Activated naive CD8-positive, alpha-beta T cell treated with anti-CD3 and anti-CD28 coated beads, Interleukin-2, amount 10 ng/mL, durations not matched to agents 7 days and 5 days (primary cell): ENCODE measurements around the gene SP100. TPM values are rescaled to one million over a fixed set of nuclear protein-coding genes. Genes with fewer than 3 reads are reported as not detected.
"Not testable (repeated sequence)": the region's sequence is repeated elsewhere in the genome, so short reads cannot be mapped to it uniquely, and the experiment has no call there.

Source experiments
- ATAC-seq: fragments of 150-1000 bp; cut with Tn5 transposase; one replicate; pipeline ENCODE4 v1.10.0; 2021; ENCODE audit warnings: low read depth, moderate library complexity
- POLR2A ChIA-PET: fragments of 350-600 bp; sonication (Branson Sonifier 250); formaldehyde crosslinking; loops from one replicate; lab custom pipeline; 2021; ENCODE audit warnings: antibody characterized with exemption; lab: Charles Lee
- DNase-seq: peaks from one replicate; pipeline ENCODE4 v3.0.0; 2021
- H3K27ac Mint-ChIP-seq: one replicate; pipeline ENCODE4 v1.8.0; 2022; ENCODE audit warnings: mild to moderate bottlenecking, mixed read lengths
- H3K27me3 Mint-ChIP-seq: one replicate; pipeline ENCODE4 v1.8.0; 2022; ENCODE audit warnings: mild to moderate bottlenecking, moderate library complexity, mixed read lengths
- H3K36me3 Mint-ChIP-seq: one replicate; pipeline ENCODE4 v1.8.0; 2021; ENCODE audit warnings: mild to moderate bottlenecking, mixed read lengths
- H3K4me1 Mint-ChIP-seq: one replicate; pipeline ENCODE4 v1.8.0; 2021; ENCODE audit warnings: mixed read lengths
- H3K4me3 Mint-ChIP-seq: one replicate; pipeline ENCODE4 v1.8.0; 2022; ENCODE audit warnings: mild to moderate bottlenecking, moderate library complexity, mixed read lengths
- H3K9me3 Mint-ChIP-seq: one replicate; pipeline ENCODE4 v1.8.0; 2021; ENCODE audit warnings: mixed read lengths
- total RNA-seq, 2 experiments: library from RNA; stranded (reverse); gene quantifications; one replicate each; pipeline ENCODE4 v1.2.3, GENCODE V29; 2021

Gene SP100
- 100 to 1,000 TPM; 301 to 314 TPM for total RNA-seq

GRCh38 chr2:230416061-230416721 is at the start of gene SP100:
TSS of gene SP100 (plus strand) at chr2:230416201. CDS start at chr2:230416297, 96 bp downstream.
- POLR2A ChIA-PET = interaction anchor here (0.7 to 4.6 kb wide), 14 partner anchors 14 to 245 kb away, joined by 3 to 32 read pairs (median 5); partner anchors contain the start of genes SP110, SP140 and SP140L
- ATAC-seq (peak; percentile 78), DNase-seq (peak; percentile 80)
- Mint-ChIP-seq H3K4me1 (peaks cover 55% of the 10 kb centered on the region), H3K36me3 (peaks cover 34% of the 10 kb centered on the region), H3K9me3 (no peaks in the 10 kb centered on the region), H3K27ac (peak within 1 kb of the TSS; percentile 100), H3K27me3 (no peaks in the 10 kb centered on the region), H3K4me3 (peak within 1 kb of the TSS; percentile 98)

DNA sequence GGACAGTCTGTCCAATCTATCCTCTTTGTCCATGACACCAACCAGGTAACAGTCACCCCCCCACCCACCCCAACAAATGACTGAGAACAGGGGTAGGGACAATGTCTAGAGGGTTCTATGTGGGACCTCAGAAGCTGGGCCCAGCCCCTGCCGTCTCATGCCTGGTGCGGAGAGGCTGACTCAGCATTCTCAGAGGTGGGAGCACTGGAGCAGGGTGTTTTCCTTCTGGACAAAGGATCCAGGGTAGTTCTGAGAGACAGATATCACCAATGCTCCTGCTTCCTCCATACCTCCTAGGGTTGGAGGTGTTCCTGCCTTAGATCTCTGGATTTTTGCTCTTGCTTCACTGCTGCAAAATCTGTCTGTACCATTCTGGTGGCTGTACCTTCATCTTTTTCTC is 33.9 kb upstream of the SP100 start:
- Mint-ChIP-seq H3K27me3 (no peaks in the 10 kb centered on the region), H3K27ac (no peak overlapping the region), H3K4me1 (peaks cover 7% of the 10 kb centered on the region), H3K9me3 (no peaks in the 10 kb centered on the region), H3K36me3 (peaks cover 66% of the 10 kb centered on the region), H3K4me3 (no peak overlapping the region)
- no peak for DNase-seq
- ATAC-seq = no peak
- POLR2A ChIA-PET = no interaction called here

DNA sequence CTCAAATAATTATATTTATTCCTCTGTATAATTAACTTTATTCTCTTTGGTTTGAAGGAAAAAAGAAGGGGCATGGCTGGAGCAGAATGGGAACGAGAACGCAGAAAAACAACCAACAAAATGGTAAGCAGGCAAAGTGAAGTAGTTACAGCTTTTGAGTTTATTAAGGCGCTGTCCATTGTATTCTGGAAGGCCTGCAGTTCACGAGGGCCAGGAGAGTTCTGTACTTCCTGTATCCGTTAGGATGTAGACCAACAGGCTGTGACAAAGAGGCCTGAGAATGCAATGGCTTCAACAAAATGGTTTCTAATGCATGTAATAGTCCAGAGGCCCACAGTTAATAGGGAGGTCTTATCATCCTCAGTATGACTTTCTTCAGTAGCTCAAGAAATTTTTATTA is 32.5 kb upstream of the SP100 start:
- H3K9me3 Mint-ChIP-seq = no peaks in the 10 kb centered on the region
- H3K36me3 Mint-ChIP-seq = peaks cover 61% of the 10 kb centered on the region
- H3K4me1 Mint-ChIP-seq = peaks cover 5% of the 10 kb centered on the region
- H3K27me3 Mint-ChIP-seq = no peaks in the 10 kb centered on the region
- ATAC-seq (no peak), DNase-seq (no peak)
- POLR2A ChIA-PET = no interaction called here
- H3K27ac Mint-ChIP-seq = no peak overlapping the region
- H3K4me3 Mint-ChIP-seq = no peak overlapping the region

GRCh38 chr2:230384986-230385385 is 31.0 kb upstream of the SP100 start:
- no peak for DNase-seq
- H3K4me1 Mint-ChIP-seq = peaks cover 4% of the 10 kb centered on the region
- no peaks in the 10 kb centered on the region for H3K27me3 Mint-ChIP-seq
- no peak overlapping the region for H3K4me3 Mint-ChIP-seq
- no peak overlapping the region for H3K27ac Mint-ChIP-seq
- no peaks in the 10 kb centered on the region for H3K9me3 Mint-ChIP-seq
- POLR2A ChIA-PET = no interaction called here
- peaks cover 65% of the 10 kb centered on the region for H3K36me3 Mint-ChIP-seq
- ATAC-seq = no peak

DNA sequence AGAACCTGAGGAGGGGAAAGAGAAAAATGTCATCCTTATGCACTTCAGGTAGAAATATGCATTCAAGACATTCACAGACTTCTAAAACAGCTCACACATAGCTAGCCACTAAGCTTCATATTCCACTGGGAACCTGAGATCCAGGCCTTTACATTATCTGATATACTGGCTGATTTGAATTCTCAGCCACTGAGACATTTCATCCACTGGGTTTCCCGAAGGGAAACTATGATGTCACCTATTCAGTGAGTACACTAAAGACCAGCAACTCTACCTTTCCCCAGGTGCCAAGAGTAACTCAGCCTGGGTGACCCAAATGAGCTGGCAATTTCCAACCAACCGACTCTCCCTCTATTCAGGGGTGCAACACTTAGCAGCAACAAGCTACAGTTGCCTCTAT is 21.7 kb upstream of the SP100 start:
- DNase-seq (no peak), ATAC-seq (no peak)
- Mint-ChIP-seq H3K4me3 (no peak overlapping the region), H3K9me3 (peaks cover 1% of the 10 kb centered on the region), H3K4me1 (no peaks in the 10 kb centered on the region), H3K27me3 (no peaks in the 10 kb centered on the region), H3K27ac (no peak overlapping the region), H3K36me3 (peaks cover 88% of the 10 kb centered on the region)
- POLR2A ChIA-PET = no interaction called here

- H3K27ac Mint-ChIP-seq, H3K27me3 Mint-ChIP-seq, DNase-seq, H3K9me3 Mint-ChIP-seq, H3K4me1 Mint-ChIP-seq, ATAC-seq, POLR2A ChIA-PET, H3K4me3 Mint-ChIP-seq: not testable (repeated sequence)
- H3K36me3 Mint-ChIP-seq = peaks cover 77% of the 10 kb centered on the region
These were observed 17.3 kb upstream of the SP100 start for GRCh38 chr2:230398698-230399097.

GRCh38 chr2:230400041-230400440 is 16.0 kb upstream of the SP100 start:
- Mint-ChIP-seq H3K27ac (no peak overlapping the region), H3K27me3 (no peaks in the 10 kb centered on the region), H3K9me3 (no peaks in the 10 kb centered on the region), H3K36me3 (peaks cover 77% of the 10 kb centered on the region), H3K4me3 (no peak overlapping the region), H3K4me1 (peaks cover 2% of the 10 kb centered on the region)
- ATAC-seq (no peak), DNase-seq (no peak)
- POLR2A ChIA-PET = no interaction called here

DNA sequence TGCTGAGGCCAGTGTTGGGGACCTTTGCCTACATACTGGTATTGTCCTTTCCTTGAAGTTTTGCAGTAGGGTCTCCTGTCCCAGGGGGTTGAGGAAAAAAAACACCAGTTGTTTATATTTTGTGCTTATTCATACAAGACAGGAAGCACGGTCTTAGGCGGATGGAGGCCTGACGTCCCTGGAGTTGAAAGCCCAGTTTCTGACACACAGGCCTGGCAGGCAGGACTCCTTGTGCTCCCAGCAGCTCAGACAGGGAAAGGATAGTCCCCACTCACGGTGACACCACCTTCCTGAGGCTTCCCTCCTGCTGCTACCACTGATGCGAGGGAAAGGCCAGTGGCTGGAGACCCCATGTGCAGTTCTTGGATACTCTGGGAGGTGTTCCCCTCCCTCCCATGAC is 15.5 kb upstream of the SP100 start:
- H3K4me3 Mint-ChIP-seq = no peak overlapping the region
- no peak overlapping the region for H3K27ac Mint-ChIP-seq
- no peaks in the 10 kb centered on the region for H3K27me3 Mint-ChIP-seq

GRCh38 chr2:230401026-230401425 is 15.0 kb upstream of the SP100 start:
- POLR2A ChIA-PET, H3K4me1 Mint-ChIP-seq, H3K27ac Mint-ChIP-seq, H3K4me3 Mint-ChIP-seq, ATAC-seq, H3K9me3 Mint-ChIP-seq, H3K27me3 Mint-ChIP-seq, DNase-seq: not testable (repeated sequence)
- peaks cover 77% of the 10 kb centered on the region for H3K36me3 Mint-ChIP-seq

More for the DNA sequence above, 15.5 kb upstream of the SP100 start:
- DNase-seq (no peak), ATAC-seq (no peak)
- no peaks in the 10 kb centered on the region for H3K9me3 Mint-ChIP-seq
- peaks cover 77% of the 10 kb centered on the region for H3K36me3 Mint-ChIP-seq
- POLR2A ChIA-PET = no interaction called here
- H3K4me1 Mint-ChIP-seq = peaks cover 2% of the 10 kb centered on the region

DNA sequence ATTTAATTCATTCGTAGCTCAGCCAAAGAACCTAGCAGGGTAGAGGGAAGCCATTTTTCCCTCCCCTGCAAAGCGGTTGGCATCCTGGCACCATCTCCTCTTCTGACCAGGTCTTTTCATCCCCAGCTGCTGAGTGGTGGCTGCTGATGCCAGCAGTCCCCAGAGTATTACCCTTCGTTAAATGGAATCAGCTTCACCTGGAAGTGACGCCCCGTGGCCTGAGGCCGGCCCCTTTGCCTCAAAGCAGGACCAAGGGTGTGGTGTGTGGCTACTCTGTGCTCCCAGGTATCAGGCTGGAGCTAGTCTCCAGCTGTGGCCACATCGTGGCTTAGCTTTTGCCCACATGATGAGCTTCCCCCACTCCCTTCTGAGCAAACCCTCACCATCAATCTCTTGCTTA is 12.3 kb upstream of the SP100 start:
- POLR2A ChIA-PET = no interaction called here
- Mint-ChIP-seq H3K4me3 (no peak overlapping the region), H3K27ac (no peak overlapping the region), H3K27me3 (no peaks in the 10 kb centered on the region), H3K9me3 (no peaks in the 10 kb centered on the region), H3K4me1 (peaks cover 19% of the 10 kb centered on the region), H3K36me3 (peaks cover 72% of the 10 kb centered on the region)
- ATAC-seq (no peak), DNase-seq (no peak)

- DNase-seq (no peak), ATAC-seq (no peak)
- Mint-ChIP-seq H3K9me3 (no peaks in the 10 kb centered on the region), H3K4me3 (no peak overlapping the region), H3K36me3 (peaks cover 61% of the 10 kb centered on the region), H3K27ac (no peak overlapping the region), H3K4me1 (peaks cover 31% of the 10 kb centered on the region), H3K27me3 (no peaks in the 10 kb centered on the region)
- POLR2A ChIA-PET = no interaction called here
These were observed 10.2 kb upstream of the SP100 start for GRCh38 chr2:230405824-230406223.

DNA sequence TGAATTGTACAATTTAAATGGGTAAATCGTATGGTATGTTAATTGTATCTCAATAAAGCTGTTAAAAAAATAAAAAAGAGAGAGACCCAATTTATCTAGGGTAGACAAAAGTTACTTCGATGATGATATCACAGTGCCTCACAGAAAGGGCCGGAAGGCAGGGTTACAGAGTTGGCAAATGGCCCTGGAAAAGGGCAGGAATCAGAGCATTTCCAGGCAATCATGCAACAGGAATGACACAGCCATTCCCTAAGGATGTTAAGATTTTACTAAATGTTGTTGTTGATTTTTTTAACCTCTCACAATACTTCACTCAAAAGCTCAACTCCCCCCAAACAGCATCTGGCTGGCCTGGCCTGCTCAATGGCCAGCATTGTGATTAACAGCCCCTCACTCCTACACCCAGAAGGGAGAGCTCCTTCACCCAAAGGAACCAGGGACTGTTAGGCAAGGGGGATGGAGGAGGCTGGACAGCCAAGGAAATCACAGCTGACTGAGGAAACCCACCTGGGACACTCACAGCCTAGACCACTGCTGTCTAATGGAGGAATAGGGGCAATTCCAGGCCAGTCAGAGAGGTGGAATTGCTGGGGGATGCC is 7.7 kb upstream of the SP100 start:
- Mint-ChIP-seq H3K4me1 (peaks cover 49% of the 10 kb centered on the region), H3K27me3 (no peaks in the 10 kb centered on the region), H3K9me3 (no peaks in the 10 kb centered on the region), H3K36me3 (peaks cover 48% of the 10 kb centered on the region), H3K27ac (peak overlapping the region; percentile 46), H3K4me3 (peak overlapping the region; percentile 35)
- POLR2A ChIA-PET = no interaction called here
- DNase-seq (no peak), ATAC-seq (no peak)

GRCh38 chr2:230409316-230409715 is 6.7 kb upstream of the SP100 start:
- H3K27me3 Mint-ChIP-seq, DNase-seq, H3K9me3 Mint-ChIP-seq, H3K27ac Mint-ChIP-seq, ATAC-seq, H3K4me3 Mint-ChIP-seq: not testable (repeated sequence)
- H3K36me3 Mint-ChIP-seq = peaks cover 38% of the 10 kb centered on the region
- POLR2A ChIA-PET = interaction anchor here (0.8 kb wide), 1 partner anchor 83 kb away, joined by 3 read pairs; the partner anchor contains the start of gene SP140L
- H3K4me1 Mint-ChIP-seq = peaks cover 56% of the 10 kb centered on the region

- Mint-ChIP-seq H3K4me3 (no peak overlapping the region), H3K27me3 (no peaks in the 10 kb centered on the region), H3K4me1 (peaks cover 63% of the 10 kb centered on the region), H3K27ac (peak overlapping the region; percentile 100), H3K36me3 (peaks cover 29% of the 10 kb centered on the region), H3K9me3 (no peaks in the 10 kb centered on the region)
- ATAC-seq = no peak
- no peak for DNase-seq
- POLR2A ChIA-PET = interaction anchor here (1.0 to 2.1 kb wide), 2 partner anchors 83 to 193 kb away, joined by 5 to 7 read pairs; partner anchors contain the start of gene SP140L
These were observed 5.7 kb upstream of the SP100 start for GRCh38 chr2:230410263-230410662.
